GM21717 (cell line): ENCODE measurements around the gene ZNF432.

Experiments used
- ATAC-seq: cut with Tn5 transposase; IDR thresholded peaks from one replicate; pipeline ENCODE4 v1.9.1; 2021; ENCODE audit warnings: mild to moderate bottlenecking, moderate library complexity; ENCODE audit not compliant: unreplicated experiment

ZNF432 gene

GRCh38 chr19:52010674-52011073, 38.0 kb downstream of the ZNF432 start:
- no peak for ATAC-seq

- ATAC-seq: peak; percentile 71
Measured at GRCh38 chr19:52007806-52008557, 40.7 kb downstream of the ZNF432 start, which contains the start of gene ZNF615. TSS of gene ZNF615 (minus strand) at chr19:52008211. CDS start at chr19:52003711, 4,500 bp downstream.

GRCh38 chr19:52007451-52007805, 41.2 kb downstream of the ZNF432 start:
- no peak for ATAC-seq

GRCh38 chr19:51994048-51994644, 54.5 kb downstream of the ZNF432 start:
- no peak for ATAC-seq

- ATAC-seq: no peak
Measured at GRCh38 chr19:51993422-51993821, 55.2 kb downstream of the ZNF432 start.

- ATAC-seq: peak; percentile 85
Measured at GRCh38 chr19:51986309-51987291, 62.0 kb downstream of the ZNF432 start, which contains the start of gene ZNF350. TSS of gene ZNF350 (minus strand) at chr19:51986840. CDS start at chr19:51974360, 12,480 bp downstream.

- ATAC-seq: no peak
Measured at GRCh38 chr19:51983361-51983760, 65.3 kb downstream of the ZNF432 start.
